HCT116 (cell line): ENCODE data around the gene LTBP1. TPM values are rescaled to one million over a fixed set of nuclear protein-coding genes. Genes with fewer than 3 reads are reported as not detected.

Experiments used
- ATAC-seq: fragments of 200-7000 bp; cut with Tn5 transposase; 2 replicates; pipeline ENCODE4 v1.9.1; 2020; ENCODE audit warnings: mild to moderate bottlenecking, moderate library complexity
- BruUV-seq: library from RNA; stranded (reverse); fragments of 400-500 nt; replicated peaks from 2 replicates; lab custom pipeline; 2021; lab: Mats Ljungman, UMichigan
- CTCF ChIA-PET: fragments of 300-600 bp; sonication (Branson Sonifier 250); formaldehyde crosslinking; loops from one replicate; lab custom pipeline; 2021; ENCODE audit warnings: antibody characterized with exemption; lab: Charles Lee
- POLR2A ChIA-PET: fragments of 300-600, 350-600 bp; sonication (Branson Sonifier 250); formaldehyde crosslinking; loops from one replicate; lab custom pipeline; 2021; ENCODE audit warnings: antibody characterized with exemption; lab: Charles Lee
- RAD21 ChIA-PET, 2 experiments: fragments of 300-600 bp; sonication (Branson Sonifier 250); formaldehyde crosslinking; loops; one replicate each; lab custom pipeline; 2023; ENCODE audit warnings: low total read pairs in 2 of 2; ENCODE audit not compliant: uncharacterized antibody in 2 of 2, unreplicated experiment in 2 of 2, low non-redundant PET in 1 of 2; lab: Charles Lee
- DNase-seq: peaks from one replicate; pipeline ENCODE4 v3.0.0-alpha.2; 2010; ENCODE audit warnings: low read depth, low spot score
- H2AFZ ChIP-seq: fragments of 200-600 bp; shearing (Covaris generic), sonication (generic); 2 replicates; pipeline ENCODE4 v1.6.1; 2017; ENCODE audit warnings: low read depth, mixed run types, mixed read lengths, antibody characterized with exemption, low read length; ENCODE audit not compliant: poor library complexity, severe bottlenecking
- H3K27ac ChIP-seq: 2 replicates; pipeline ENCODE4 v1.5.1; 2012; ENCODE audit warnings: low read depth, low read length
- H3K27me3 ChIP-seq: fragments of 200-600 bp; sonication (generic); 2 replicates; pipeline ENCODE4 v1.6.1; 2016; ENCODE audit warnings: mixed run types, low read length, mixed read lengths; ENCODE audit not compliant: insufficient read depth
- H3K36me3 ChIP-seq, 2 experiments: fragments of 200-500 bp in 1 of 2; fragments of 200-600 bp in 1 of 2; sonication (Bioruptor generic) in 1 of 2; sonication (generic) in 1 of 2; 2 replicates each; pipeline versions ENCODE4 v1.5.1 to v1.6.1; 2014 to 2016; ENCODE audit warnings: low read length in 2 of 2, inconsistent platforms in 1 of 2, mixed read lengths in 1 of 2, mixed run types in 1 of 2; ENCODE audit not compliant: insufficient read depth in 2 of 2, control insufficient read depth in 1 of 2
- H3K4me1 ChIP-seq, 2 experiments: fragments of 200-600 bp in 1 of 2; sonication (generic) in 1 of 2; 2 replicates each; pipeline versions ENCODE4 v1.5.1 to v1.6.1; 2012 to 2017; ENCODE audit warnings: low read length in 2 of 2, inconsistent platforms in 1 of 2, mild to moderate bottlenecking in 1 of 2, mixed read lengths in 1 of 2, mixed run types in 1 of 2, moderate library complexity in 1 of 2; ENCODE audit not compliant: insufficient read depth in 2 of 2, control insufficient read depth in 1 of 2
- H3K4me2 ChIP-seq: fragments of 200-600 bp; sonication (generic); 2 replicates; pipeline ENCODE4 v1.6.1; 2017; ENCODE audit warnings: mixed run types, low read length, mixed read lengths
- H3K4me3 ChIP-seq, 2 experiments: fragments of 200-600 bp in 1 of 2; sonication (generic) in 1 of 2; replicated peaks in 1 of 2; 2 replicates each; pipeline ENCODE4 v1.5.1; 2011 to 2016; ENCODE audit warnings: low read length in 2 of 2, control low read depth in 1 of 2, low read depth in 1 of 2, mild to moderate bottlenecking in 1 of 2, mixed read lengths in 1 of 2, mixed run types in 1 of 2
- H3K79me2 ChIP-seq: fragments of 200-600 bp; sonication (generic); 2 replicates; pipeline ENCODE4 v1.6.1; 2017; ENCODE audit warnings: mild to moderate bottlenecking, mixed run types, low read length, moderate library complexity, mixed read lengths; ENCODE audit not compliant: insufficient read depth
- H3K9ac ChIP-seq: fragments of 200-600 bp; sonication (generic); 2 replicates; pipeline ENCODE4 v1.6.1; 2016; ENCODE audit warnings: low read length, mixed read lengths
- H3K9me2 ChIP-seq: fragments of 200-600 bp; sonication (generic), shearing (Covaris generic); 2 replicates; pipeline ENCODE4 v1.6.1; 2017; ENCODE audit warnings: mixed run types, mild to moderate bottlenecking, moderate library complexity; ENCODE audit not compliant: insufficient read depth
- H3K9me3 ChIP-seq, 2 experiments: fragments of 200-500 bp in 1 of 2; fragments of 200-600 bp in 1 of 2; sonication (Bioruptor generic) in 1 of 2; sonication (generic) in 1 of 2; 2 replicates each; pipeline ENCODE4 v1.6.1; 2014 to 2017; ENCODE audit warnings: low read length in 2 of 2, mixed read lengths in 2 of 2, inconsistent platforms in 1 of 2, low read depth in 1 of 2, mild to moderate bottlenecking in 1 of 2, mixed run types in 1 of 2, moderate library complexity in 1 of 2; ENCODE audit not compliant: control insufficient read depth in 1 of 2, insufficient read depth in 1 of 2
- H4K20me1 ChIP-seq: fragments of 200-600 bp; sonication (generic), shearing (Covaris generic); 2 replicates; pipeline ENCODE4 v1.6.1; 2017; ENCODE audit warnings: mixed run types, mild to moderate bottlenecking, moderate library complexity; ENCODE audit not compliant: insufficient read depth
- CEBPB ChIP-seq: IDR thresholded peaks from 2 replicates; pipeline ENCODE4 v1.6.1; 2012; ENCODE audit warnings: low read depth
- CTCF ChIP-seq, 3 experiments: fragments of 200-600 bp in 1 of 3; sonication (generic) in 1 of 3; IDR thresholded peaks in 2 of 3; conservative IDR thresholded peaks in 1 of 3; 2 replicates each; pipeline ENCODE4 v1.5.1; 2012 to 2017; ENCODE audit warnings: low read depth in 2 of 3, low read length in 2 of 3, antibody characterized with exemption in 1 of 3, borderline replicate concordance in 1 of 3, control low read depth in 1 of 3, mild to moderate bottlenecking in 1 of 3, mixed read lengths in 1 of 3, mixed run types in 1 of 3, moderate library complexity in 1 of 3; ENCODE audit not compliant: insufficient read depth in 1 of 3
- EZH2 ChIP-seq: fragments of 200-600 bp; sonication (generic); IDR thresholded peaks from 2 replicates; pipeline ENCODE4 v1.6.1; 2017; ENCODE audit warnings: antibody characterized with exemption, mixed run types
- EZH2phosphoT487 ChIP-seq: fragments of 200-600 bp; IDR thresholded peaks from 2 replicates; pipeline ENCODE4 v1.6.1; 2018; ENCODE audit warnings: antibody characterized with exemption, borderline replicate concordance
- POLR2AphosphoS5 ChIP-seq: IDR thresholded peaks from 2 replicates; pipeline ENCODE4 v1.6.1; 2011; ENCODE audit warnings: mild to moderate bottlenecking, low read depth, low read length, moderate library complexity
- ZBTB33 ChIP-seq: IDR thresholded peaks from 2 replicates; pipeline ENCODE4 v1.6.1; 2011; ENCODE audit warnings: mild to moderate bottlenecking, low read length, moderate library complexity; ENCODE audit not compliant: insufficient replicate concordance; ENCODE audit errors: extremely low read depth
- ZNF274 ChIP-seq: fragments of 200-500 bp; sonication (Bioruptor generic); IDR thresholded peaks from 2 replicates; pipeline ENCODE4 v1.6.1; 2014; ENCODE audit warnings: mild to moderate bottlenecking, low read depth, low read length, inconsistent platforms
- intact Hi-C: fragments of 100-400 bp; cut with micrococcal nuclease; formaldehyde crosslinking; loops from 2 replicates; pipeline ENCODE4 v1.10.0; 2022
- total RNA-seq: library from RNA; stranded (reverse); gene quantifications from one replicate; pipeline ENCODE4 v1.2.1, GENCODE V29; 2021; ENCODE audit not compliant: unreplicated experiment

LTBP1 gene
- total RNA-seq, 1 experiment from 2014 or later, result 5.1 TPM

- H2AFZ ChIP-seq, result no peak overlapping the region
- POLR2A ChIA-PET, result no interaction called here
Observed at GRCh38 chr2:32932825-32933755, 13.7 kb upstream of the LTBP1 start.

GRCh38 chr2:32933756-32934095 lies 13.0 kb upstream of the LTBP1 start:
- H3K27me3 ChIP-seq, result no peaks in the 10 kb centered on the region
- no peak overlapping the region for H3K4me3 ChIP-seq
- POLR2A ChIA-PET, result no interaction called here
- no peak for DNase-seq
- ATAC-seq, result no peak
- no peaks in the 10 kb centered on the region for H3K79me2 ChIP-seq
- H3K36me3 ChIP-seq, result no peaks in the 10 kb centered on the region
- no peak overlapping the region for H3K4me2 ChIP-seq
- BruUV-seq, result no TSS peak
- CTCF ChIA-PET, result no interaction called here
- H3K9me2 ChIP-seq, result no peaks in the 10 kb centered on the region
- TF ChIP-seq CEBPB (no peak), CTCF (IDR thresholded peaks at IDR 0.05 in 2 of 3, conservative IDR thresholded peaks at IDR 0.05 in 1 of 3; ENCODE audit: borderline replicate concordance in 1 of 3, insufficient read depth in 1 of 3, low read depth in 2 of 3, low read length in 2 of 3) (no peak), ZBTB33 (no peak), ZNF274 (no peak), POLR2AphosphoS5 (no peak)
- intact Hi-C loops, result loop anchor here (5.0 kb wide), 1 partner anchor 156 kb away; no protein-coding TSS in a partner anchor
- H3K4me1 ChIP-seq, result peaks cover 4 to 11% of the 10 kb centered on the region in 2 experiments
- no peak overlapping the region for H3K9ac ChIP-seq
- RAD21 ChIA-PET, result no interaction called here
- H2AFZ ChIP-seq, result no peak overlapping the region
- H3K27ac ChIP-seq, result no peak overlapping the region
- H4K20me1 ChIP-seq, result no peaks in the 10 kb centered on the region
- H3K9me3 ChIP-seq, result no peaks in the 10 kb centered on the region

More at GRCh38 chr2:32932825-32933755, 13.7 kb upstream of the LTBP1 start:
- BruUV-seq, result no TSS peak
- intact Hi-C loops, result loop anchor here (5.0 kb wide), 1 partner anchor 156 kb away; no protein-coding TSS in a partner anchor
- Histone ChIP-seq H3K79me2 (no peaks in the 10 kb centered on the region), H3K27ac (no peak overlapping the region), H3K9me2 (no peaks in the 10 kb centered on the region), H3K4me3 (no peak overlapping the region), H3K9me3 (no peaks in the 10 kb centered on the region), H3K9ac (no peak overlapping the region), H3K27me3 (no peaks in the 10 kb centered on the region), H3K4me1 (peaks cover 0 to 5% of the 10 kb centered on the region in 2 experiments; a peak in 3 of 4 replicates), H4K20me1 (no peaks in the 10 kb centered on the region), H3K4me2 (no peak overlapping the region), H3K36me3 (no peaks in the 10 kb centered on the region)
- ChIA-PET RAD21 (no interaction called here), CTCF (no interaction called here)
- TF ChIP-seq EZH2 (no peak), EZH2phosphoT487 (no peak)
- DNase-seq, result no peak
- ATAC-seq, result no peak
